AG09309 (cell line): ENCODE results near the gene LAPTM5.

Experiments used
- DNase-seq: peaks from one replicate; pipeline ENCODE4 v3.0.0-alpha.2; 2010; ENCODE audit warnings: low read depth
- H3K4me3 ChIP-seq: 2 replicates; pipeline ENCODE4 v1.5.1; 2011; ENCODE audit warnings: mild to moderate bottlenecking, low read depth, low read length, moderate library complexity; ENCODE audit not compliant: control insufficient read depth
- CTCF ChIP-seq: IDR thresholded peaks from 2 replicates; pipeline ENCODE4 v1.5.1; 2011; ENCODE audit warnings: mild to moderate bottlenecking, low read depth, low read length, inconsistent platforms; ENCODE audit not compliant: insufficient read depth, control insufficient read depth; ENCODE audit errors: missing control alignments

The LAPTM5 gene

GRCh38 chr1:30757352-30758120, at the start of gene LAPTM5:
Gene LAPTM5 (minus strand): TSS chr1:30757774. CDS start chr1:30757745, 29 bp downstream.
- no peak for TF ChIP-seq CTCF
- no peak within 1 kb of the TSS for H3K4me3 ChIP-seq
- no peak for DNase-seq

GRCh38 chr1:30806381-30807317, 49.1 kb upstream of the LAPTM5 start:
- no peak for DNase-seq
- no peak for TF ChIP-seq CTCF
- H3K4me3 ChIP-seq: no peak overlapping the region

- H3K4me3 ChIP-seq: no peak overlapping the region
- no peak for DNase-seq
- no peak for TF ChIP-seq CTCF
Measured at GRCh38 chr1:30805304-30806003, 47.9 kb upstream of the LAPTM5 start.

GRCh38 chr1:30804822-30805221, 47.2 kb upstream of the LAPTM5 start:
- no peak for TF ChIP-seq CTCF
- no peak for DNase-seq
- H3K4me3 ChIP-seq: no peak overlapping the region

- H3K4me3 ChIP-seq: no peak overlapping the region
- TF ChIP-seq CTCF: no peak
- DNase-seq: no peak
Measured at GRCh38 chr1:30804352-30804751, 46.8 kb upstream of the LAPTM5 start.

- no peak for DNase-seq
- no peak for TF ChIP-seq CTCF
- H3K4me3 ChIP-seq: no peak overlapping the region
Measured at GRCh38 chr1:30803562-30803961, 46.0 kb upstream of the LAPTM5 start.
